GM06990 (cell line): ENCODE measurements around the gene CD96.

Experiments used
- DNase-seq: peaks from one replicate; pipeline ENCODE4 v3.0.0-alpha.2; 2011; ENCODE audit not compliant: insufficient read length; ENCODE audit errors: extremely low read depth
- H3K27me3 ChIP-seq: replicated peaks from 2 replicates; pipeline ENCODE4 v1.6.0; 2011; ENCODE audit warnings: low read length; ENCODE audit not compliant: control insufficient read depth, insufficient read depth
- H3K36me3 ChIP-seq: 2 replicates; pipeline ENCODE4 v1.5.1; 2011; ENCODE audit warnings: low read length; ENCODE audit not compliant: control insufficient read depth, insufficient read depth
- H3K4me3 ChIP-seq: replicated peaks from 2 replicates; pipeline ENCODE4 v1.5.1; 2011; ENCODE audit warnings: low read depth, mild to moderate bottlenecking, control low read depth, low read length
- TF ChIP-seq, protein P1 (sequence below): IDR thresholded peaks from 2 replicates; pipeline ENCODE4 v1.5.1; 2011; ENCODE audit warnings: low read length, control low read depth, mild to moderate bottlenecking, inconsistent platforms; ENCODE audit not compliant: insufficient read depth, poor library complexity, severe bottlenecking

The CD96 gene

GRCh38 chr3:111591555-111591954, 49.6 kb downstream of the CD96 start:
- TF ChIP-seq, protein P1, sequence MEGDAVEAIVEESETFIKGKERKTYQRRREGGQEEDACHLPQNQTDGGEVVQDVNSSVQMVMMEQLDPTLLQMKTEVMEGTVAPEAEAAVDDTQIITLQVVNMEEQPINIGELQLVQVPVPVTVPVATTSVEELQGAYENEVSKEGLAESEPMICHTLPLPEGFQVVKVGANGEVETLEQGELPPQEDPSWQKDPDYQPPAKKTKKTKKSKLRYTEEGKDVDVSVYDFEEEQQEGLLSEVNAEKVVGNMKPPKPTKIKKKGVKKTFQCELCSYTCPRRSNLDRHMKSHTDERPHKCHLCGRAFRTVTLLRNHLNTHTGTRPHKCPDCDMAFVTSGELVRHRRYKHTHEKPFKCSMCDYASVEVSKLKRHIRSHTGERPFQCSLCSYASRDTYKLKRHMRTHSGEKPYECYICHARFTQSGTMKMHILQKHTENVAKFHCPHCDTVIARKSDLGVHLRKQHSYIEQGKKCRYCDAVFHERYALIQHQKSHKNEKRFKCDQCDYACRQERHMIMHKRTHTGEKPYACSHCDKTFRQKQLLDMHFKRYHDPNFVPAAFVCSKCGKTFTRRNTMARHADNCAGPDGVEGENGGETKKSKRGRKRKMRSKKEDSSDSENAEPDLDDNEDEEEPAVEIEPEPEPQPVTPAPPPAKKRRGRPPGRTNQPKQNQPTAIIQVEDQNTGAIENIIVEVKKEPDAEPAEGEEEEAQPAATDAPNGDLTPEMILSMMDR, result no peak
- Histone ChIP-seq H3K27me3 (no peaks in the 10 kb centered on the region), H3K36me3 (no peaks in the 10 kb centered on the region), H3K4me3 (no peak overlapping the region)
- DNase-seq, result no peak

- H3K36me3 ChIP-seq, result no peaks in the 10 kb centered on the region
- no peak for DNase-seq
- TF ChIP-seq, protein P1, result no peak
These were observed 50.1 kb downstream of the CD96 start for GRCh38 chr3:111592143-111592542.

GRCh38 chr3:111592936-111593335, 50.9 kb downstream of the CD96 start:
- no peaks in the 10 kb centered on the region for H3K27me3 ChIP-seq
- DNase-seq, result no peak
- no peaks in the 10 kb centered on the region for H3K36me3 ChIP-seq
- no peak overlapping the region for H3K4me3 ChIP-seq
- TF ChIP-seq, protein P1, result no peak

More at GRCh38 chr3:111592143-111592542, 50.1 kb downstream of the CD96 start:
- no peaks in the 10 kb centered on the region for H3K27me3 ChIP-seq
- H3K4me3 ChIP-seq, result no peak overlapping the region

- no peak overlapping the region for H3K4me3 ChIP-seq
- H3K27me3 ChIP-seq, result no peaks in the 10 kb centered on the region
- no peaks in the 10 kb centered on the region for H3K36me3 ChIP-seq
- TF ChIP-seq, protein P1, result no peak
- DNase-seq, result no peak
These were observed 51.7 kb downstream of the CD96 start for GRCh38 chr3:111593666-111594065.

DNA sequence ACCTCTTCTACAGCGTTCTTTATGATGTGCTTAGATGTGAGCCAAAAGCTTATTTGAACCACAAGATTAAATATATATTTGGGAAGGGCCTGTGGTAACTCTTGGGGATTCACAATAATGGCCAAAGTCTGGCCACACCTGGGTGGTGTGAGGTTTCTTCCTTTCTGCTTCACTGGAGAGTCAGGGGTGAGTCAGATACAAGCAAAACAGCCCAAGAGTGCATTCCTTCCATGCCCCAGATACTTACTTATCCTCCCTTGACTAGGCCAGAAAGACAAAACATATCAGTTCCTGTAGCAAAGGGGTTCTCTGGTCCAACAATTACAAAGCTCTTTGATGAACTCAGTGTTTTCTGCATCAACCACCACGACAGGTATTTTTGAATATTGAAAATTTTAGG, 52.2 kb downstream of the CD96 start:
- no peaks in the 10 kb centered on the region for H3K27me3 ChIP-seq
- DNase-seq, result no peak
- H3K4me3 ChIP-seq, result no peak overlapping the region
- no peaks in the 10 kb centered on the region for H3K36me3 ChIP-seq
- TF ChIP-seq, protein P1, result no peak

DNA sequence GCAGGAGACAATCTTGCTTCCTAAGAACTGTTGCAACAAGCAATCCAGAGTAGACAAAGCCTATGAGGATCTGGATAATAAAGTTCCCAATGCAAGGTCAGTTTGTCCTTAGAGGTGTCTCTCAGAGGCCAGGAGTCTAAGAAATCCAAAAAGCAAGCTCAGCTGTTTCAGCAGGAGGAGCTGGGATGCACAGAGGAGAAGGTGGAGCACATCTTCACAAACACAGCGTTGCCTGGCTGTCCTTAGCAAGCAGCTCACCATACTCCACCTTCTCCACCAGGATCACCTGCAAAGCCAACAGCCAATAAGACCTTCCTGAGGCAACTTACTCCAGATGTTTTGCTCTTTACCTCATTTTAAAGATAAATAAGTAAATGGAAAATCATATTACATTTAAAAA, 52.8 kb downstream of the CD96 start:
- no peak overlapping the region for H3K4me3 ChIP-seq
- H3K27me3 ChIP-seq, result no peaks in the 10 kb centered on the region
- TF ChIP-seq, protein P1, result no peak
- no peaks in the 10 kb centered on the region for H3K36me3 ChIP-seq
- DNase-seq, result no peak
